GM21723 (cell line): Measurements from ENCODE around the gene CUX1.
A peak's percentile ranks its signal among the peaks of the same experiment; 100 is the strongest.
"Not testable (repeated sequence)": the region's sequence is repeated elsewhere in the genome, so short reads cannot be mapped to it uniquely, and the experiment has no call there.

Source experiments
- ATAC-seq: cut with Tn5 transposase; IDR thresholded peaks from one replicate; pipeline ENCODE4 v1.9.1; 2021; ENCODE audit warnings: mild to moderate bottlenecking, moderate library complexity; ENCODE audit not compliant: unreplicated experiment

Gene CUX1

GRCh38 chr7:101973130-101973529 is 155.7 kb downstream of the CUX1 start:
- ATAC-seq, result no peak

GRCh38 chr7:101974393-101974792 is 157.0 kb downstream of the CUX1 start:
- ATAC-seq, result no peak

GRCh38 chr7:101975046-101975445 is 157.6 kb downstream of the CUX1 start:
- ATAC-seq, result no peak

GRCh38 chr7:101976411-101976810 is 159.0 kb downstream of the CUX1 start:
- no peak for ATAC-seq

DNA sequence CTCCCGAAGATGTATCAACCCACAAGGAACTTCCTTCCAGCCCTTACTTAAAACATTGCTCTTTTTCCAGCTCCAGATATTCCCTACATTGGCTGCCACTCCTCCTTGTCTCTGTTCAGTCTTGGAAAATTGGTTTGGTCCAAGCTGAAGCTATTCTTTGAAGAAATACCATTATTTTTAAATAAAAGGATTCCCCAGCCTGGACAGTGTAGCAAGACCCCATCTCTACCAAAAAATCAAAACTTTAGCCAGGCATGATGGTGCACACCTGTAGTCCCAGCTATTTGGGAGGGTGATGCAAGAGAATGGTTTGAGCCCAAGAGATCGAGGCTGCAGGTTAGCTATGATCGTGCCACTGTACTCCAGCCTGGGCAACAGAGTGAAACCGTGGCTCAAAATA is 159.8 kb downstream of the CUX1 start:
- no peak for ATAC-seq

DNA sequence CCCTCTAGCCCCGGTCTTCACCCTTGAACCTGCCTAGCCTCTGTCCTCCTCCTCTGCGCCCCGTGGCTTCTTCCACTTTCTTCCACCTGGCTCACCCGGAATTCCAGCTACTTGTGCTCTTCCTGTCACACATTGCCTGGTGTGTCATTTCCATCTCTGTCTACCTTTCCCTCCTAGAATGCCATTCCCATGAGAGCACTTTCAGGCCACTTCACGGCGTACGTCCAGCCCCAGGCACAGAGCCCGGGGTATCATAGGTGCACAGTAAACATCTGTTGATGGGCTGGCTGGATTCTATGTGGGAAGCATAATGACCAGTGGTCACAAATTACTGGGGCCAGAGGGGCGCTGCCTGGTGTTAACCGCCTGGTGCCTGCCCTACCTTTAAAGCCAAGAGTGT is 161.3 kb downstream of the CUX1 start:
- ATAC-seq, result no peak

GRCh38 chr7:101983147-101983811 is 165.9 kb downstream of the CUX1 start:
- no peak for ATAC-seq

GRCh38 chr7:101984133-101984879 is 166.9 kb downstream of the CUX1 start:
- no peak for ATAC-seq

DNA sequence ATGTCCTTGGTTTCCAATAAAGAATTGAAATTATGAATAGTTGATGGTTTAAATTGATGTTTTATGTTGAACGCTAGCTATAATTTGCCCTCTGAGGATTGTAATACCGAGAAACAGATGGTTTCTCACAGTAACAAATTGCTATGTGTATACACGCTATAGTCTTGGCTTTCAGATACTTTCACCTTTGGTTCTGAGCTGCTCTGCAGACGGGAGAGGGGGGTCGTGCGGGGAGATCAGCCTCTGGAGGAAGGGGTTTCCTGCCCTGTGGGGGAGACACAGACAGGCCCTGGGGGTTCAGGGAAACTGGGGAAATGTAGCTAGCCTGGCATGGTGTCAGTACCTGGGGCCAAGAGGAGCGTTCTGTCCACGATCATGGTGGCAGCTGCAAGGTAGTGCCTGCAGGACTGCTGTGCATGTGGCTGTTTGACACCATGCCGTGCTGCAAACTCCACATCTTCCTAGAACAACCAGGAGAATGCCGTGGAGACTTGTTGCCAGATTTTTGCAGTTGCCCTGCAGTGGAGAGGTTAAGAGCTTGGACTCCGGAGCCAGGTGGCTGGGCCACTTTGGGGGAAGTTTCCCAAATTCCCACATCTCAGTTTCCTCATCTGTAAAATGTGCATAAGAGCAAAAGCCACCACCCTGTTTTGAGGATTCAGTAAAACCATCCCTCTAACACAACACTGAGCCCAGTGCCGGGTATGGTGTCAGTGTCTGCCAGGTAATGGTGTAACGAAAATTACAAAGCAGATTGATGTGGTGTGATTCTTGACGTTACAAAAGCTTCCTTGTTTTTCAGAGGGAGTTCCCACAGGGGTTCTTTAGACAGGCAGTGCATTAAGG is 167.9 kb downstream of the CUX1 start:
- no peak for ATAC-seq

GRCh38 chr7:101985903-101986734 is 168.7 kb downstream of the CUX1 start:
- no peak for ATAC-seq

DNA sequence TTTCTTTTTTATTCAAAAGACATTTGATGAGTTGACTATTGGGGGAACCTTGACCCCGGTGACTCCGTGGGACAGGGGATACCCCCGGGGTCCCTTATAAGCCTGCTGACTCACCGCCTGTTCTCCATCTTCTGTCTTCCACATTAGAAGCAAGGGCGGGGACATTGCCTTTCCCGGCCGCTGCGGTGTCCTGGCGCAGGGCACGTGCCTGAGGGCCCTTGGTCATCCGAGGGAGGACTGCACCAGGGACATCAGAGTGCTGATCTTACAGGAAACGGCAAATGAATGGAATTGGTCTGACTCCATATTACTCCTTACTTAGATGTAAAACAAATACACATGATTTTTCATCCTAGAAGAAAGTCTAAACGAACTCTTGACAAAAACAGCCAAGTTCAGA is 170.1 kb downstream of the CUX1 start:
- ATAC-seq, result no peak

DNA sequence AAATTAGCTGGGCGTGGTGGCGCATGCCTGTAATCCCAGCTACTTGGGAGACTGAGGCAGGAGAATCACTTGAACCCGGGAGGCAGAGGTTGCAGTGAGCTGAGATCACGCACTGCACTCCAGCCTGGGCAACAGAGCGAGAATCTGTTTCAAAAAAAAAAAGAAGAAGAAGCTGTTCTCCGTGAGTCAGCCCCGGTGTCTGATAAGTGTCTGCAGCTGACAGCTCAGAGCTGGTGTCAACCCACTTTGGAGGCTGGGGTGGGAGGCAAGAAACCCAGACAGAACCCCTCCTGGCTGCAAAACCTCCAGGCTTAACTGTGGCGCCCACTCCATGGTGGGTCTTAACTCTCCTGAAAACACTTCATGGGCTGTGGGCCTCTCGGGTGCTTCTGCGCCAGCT is 170.6 kb downstream of the CUX1 start:
- ATAC-seq, result not testable (repeated sequence)

- no peak for ATAC-seq
Observed at GRCh38 chr7:101988513-101988912, 171.1 kb downstream of the CUX1 start.

GRCh38 chr7:101989101-101989500 is 171.7 kb downstream of the CUX1 start:
- ATAC-seq, result no peak

DNA sequence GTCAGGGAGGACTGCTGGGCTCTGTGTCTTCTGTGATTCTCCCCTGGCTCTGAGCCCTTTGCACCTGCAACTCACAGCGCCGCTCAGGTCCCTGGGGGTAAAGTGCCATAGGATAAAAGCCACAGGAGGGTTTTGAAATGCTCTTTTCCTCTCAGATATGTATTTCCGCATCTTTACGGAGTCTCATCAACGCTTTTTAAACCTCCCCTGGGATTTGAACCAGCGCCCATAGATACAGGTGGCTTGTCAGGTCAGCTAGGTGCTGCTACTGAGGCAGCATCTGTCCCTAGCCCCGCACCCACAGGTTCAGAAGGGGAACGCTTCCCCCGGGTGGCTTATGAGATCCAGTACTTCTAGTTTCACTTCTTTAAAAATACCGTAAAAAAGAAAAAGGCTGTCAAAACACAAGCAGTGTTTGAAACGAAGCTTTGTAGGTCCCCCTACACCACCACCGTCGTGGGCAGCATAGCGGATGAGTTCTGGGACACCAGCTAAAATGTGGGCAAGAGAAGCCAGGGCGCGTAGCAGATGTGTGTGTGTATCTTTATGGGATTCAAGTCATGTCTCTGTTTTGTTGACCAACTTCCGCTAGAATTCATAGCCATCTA is 173.5 kb downstream of the CUX1 start:
- peak; percentile 85 for ATAC-seq

GRCh38 chr7:101991860-101992259 is 174.4 kb downstream of the CUX1 start:
- ATAC-seq, result no peak

- no peak for ATAC-seq
Observed at GRCh38 chr7:101993311-101993710, 175.9 kb downstream of the CUX1 start.

DNA sequence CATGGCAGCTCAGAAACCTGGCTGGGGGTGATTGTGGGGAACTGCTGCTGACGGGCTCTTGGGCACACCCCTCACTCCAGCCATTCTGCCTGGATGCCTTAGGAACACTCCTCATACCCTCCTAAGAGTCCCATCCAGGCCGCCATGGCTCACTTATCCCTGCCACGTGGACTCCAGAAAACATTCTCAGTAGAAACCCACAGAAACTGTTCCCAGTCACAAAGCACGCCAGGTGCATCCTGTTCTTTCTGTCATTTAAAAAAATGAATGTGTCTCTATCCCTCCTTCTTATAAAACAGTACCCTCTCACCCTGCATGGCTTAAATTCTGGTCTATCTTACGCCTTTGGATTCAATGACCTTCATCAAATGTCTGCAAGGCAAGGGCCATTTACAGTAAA is 177.7 kb downstream of the CUX1 start:
- ATAC-seq, result no peak

GRCh38 chr7:101996131-101996691 is 178.8 kb downstream of the CUX1 start:
- ATAC-seq, result no peak

- ATAC-seq, result no peak
Observed at GRCh38 chr7:101996876-101997275, 179.4 kb downstream of the CUX1 start.
